Measurements from ENCODE around the gene NOD1. TPM values are rescaled to one million over a fixed set of nuclear protein-coding genes. Genes with fewer than 3 reads are reported as not detected.
"Not testable (repeated sequence)": the region's sequence is repeated elsewhere in the genome, so short reads cannot be mapped to it uniquely, and the experiment has no call there.

The NOD1 gene
- total RNA-seq, 1 donor from 2014 or later = 13.0 TPM

GRCh38 chr7:30514776-30515175 is 36.2 kb upstream of the NOD1 start:
- no peak overlapping the region for H3K27ac ChIP-seq (ENCODE audit: low read depth, low read length)
- H3K4me1 ChIP-seq (ENCODE audit: control insufficient read depth in 3 of 3, insufficient read depth in 3 of 3, low read length in 3 of 3) = no peaks in the 10 kb centered on the region
- no peaks in the 10 kb centered on the region for H3K36me3 ChIP-seq (ENCODE audit: control insufficient read depth in 3 of 3, insufficient read depth in 3 of 3, low read length in 3 of 3)
- no peak overlapping the region for H3K9ac ChIP-seq (ENCODE audit: low read depth in 1 of 3, low read length in 3 of 3)
- no peaks in the 10 kb centered on the region for H3K9me3 ChIP-seq (ENCODE audit: control insufficient read depth in 3 of 3, low read length in 3 of 3)
- no peak overlapping the region for H3K4me3 ChIP-seq (ENCODE audit: low read length in 3 of 3)
- no peaks in the 10 kb centered on the region for H3K27me3 ChIP-seq (ENCODE audit: control insufficient read depth in 3 of 3, insufficient read depth in 3 of 3, low read length in 3 of 3)

DNA sequence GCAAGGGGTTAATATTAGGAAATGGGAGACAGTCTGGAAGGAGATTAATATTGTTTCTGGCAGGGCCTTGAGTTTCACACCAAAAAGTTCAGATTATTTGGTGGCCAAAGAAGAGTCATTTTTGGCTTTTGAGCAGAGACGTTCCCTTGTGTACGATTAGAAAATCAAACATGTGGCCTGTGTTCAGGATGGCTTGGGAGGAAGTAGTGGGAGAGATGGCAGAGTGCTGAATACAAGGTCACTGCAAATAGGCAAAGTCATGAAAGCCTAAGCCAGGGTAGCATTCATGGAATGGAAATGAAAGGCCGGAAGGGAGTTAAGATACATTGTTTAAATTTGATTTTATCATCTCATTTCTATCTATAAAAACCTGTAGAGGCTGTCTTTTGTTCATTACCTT is 35.6 kb upstream of the NOD1 start:
- Histone ChIP-seq H3K4me3 (ENCODE audit: low read length in 3 of 3) (no peak overlapping the region), H3K9me3 (ENCODE audit: control insufficient read depth in 3 of 3, low read length in 3 of 3) (no peaks in the 10 kb centered on the region), H3K9ac (ENCODE audit: low read depth in 1 of 3, low read length in 3 of 3) (no peak overlapping the region), H3K27ac (ENCODE audit: low read depth, low read length) (no peak overlapping the region), H3K4me1 (ENCODE audit: control insufficient read depth in 3 of 3, insufficient read depth in 3 of 3, low read length in 3 of 3) (no peaks in the 10 kb centered on the region), H3K36me3 (ENCODE audit: control insufficient read depth in 3 of 3, insufficient read depth in 3 of 3, low read length in 3 of 3) (no peaks in the 10 kb centered on the region), H3K27me3 (ENCODE audit: control insufficient read depth in 3 of 3, insufficient read depth in 3 of 3, low read length in 3 of 3) (no peaks in the 10 kb centered on the region)

DNA sequence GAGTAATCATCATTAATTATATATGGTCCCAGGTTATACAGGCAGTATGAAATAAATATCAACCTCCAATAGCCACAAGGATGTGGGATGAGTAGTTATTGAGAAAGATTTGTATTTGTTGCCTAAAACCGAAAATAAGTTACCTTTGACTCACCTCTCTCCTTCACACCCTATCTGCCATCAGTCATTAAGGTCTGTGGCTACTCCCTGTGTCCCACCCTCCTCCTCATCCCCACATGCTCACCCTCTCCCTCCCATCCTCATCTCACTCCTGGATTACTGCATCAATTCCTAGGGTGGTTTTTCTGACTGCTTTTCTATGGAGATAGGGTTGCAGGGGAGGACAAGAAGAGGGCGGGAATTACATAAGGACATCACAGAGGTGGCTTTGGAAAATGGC is 35.2 kb upstream of the NOD1 start:
- Histone ChIP-seq H3K9ac (ENCODE audit: low read depth in 1 of 3, low read length in 3 of 3) (no peak overlapping the region), H3K27me3 (ENCODE audit: control insufficient read depth in 3 of 3, insufficient read depth in 3 of 3, low read length in 3 of 3) (no peaks in the 10 kb centered on the region), H3K4me1 (ENCODE audit: control insufficient read depth in 3 of 3, insufficient read depth in 3 of 3, low read length in 3 of 3) (no peaks in the 10 kb centered on the region), H3K4me3 (ENCODE audit: low read length in 3 of 3) (no peak overlapping the region), H3K27ac (ENCODE audit: low read depth, low read length) (no peak overlapping the region), H3K9me3 (ENCODE audit: control insufficient read depth in 3 of 3, low read length in 3 of 3) (no peaks in the 10 kb centered on the region), H3K36me3 (ENCODE audit: control insufficient read depth in 3 of 3, insufficient read depth in 3 of 3, low read length in 3 of 3) (no peaks in the 10 kb centered on the region)

- no peaks in the 10 kb centered on the region for H3K36me3 ChIP-seq (ENCODE audit: control insufficient read depth in 3 of 3, insufficient read depth in 3 of 3, low read length in 3 of 3)
- no peak overlapping the region for H3K9ac ChIP-seq (ENCODE audit: low read depth in 1 of 3, low read length in 3 of 3)
- H3K27me3 ChIP-seq (ENCODE audit: control insufficient read depth in 3 of 3, insufficient read depth in 3 of 3, low read length in 3 of 3) = no peaks in the 10 kb centered on the region
- no peak overlapping the region for H3K27ac ChIP-seq (ENCODE audit: low read depth, low read length)
- no peaks in the 10 kb centered on the region for H3K9me3 ChIP-seq (ENCODE audit: control insufficient read depth in 3 of 3, low read length in 3 of 3)
- H3K4me1 ChIP-seq (ENCODE audit: control insufficient read depth in 3 of 3, insufficient read depth in 3 of 3, low read length in 3 of 3) = no peaks in the 10 kb centered on the region
- no peak overlapping the region for H3K4me3 ChIP-seq (ENCODE audit: low read length in 3 of 3)
Observed at GRCh38 chr7:30511973-30512662, 33.5 kb upstream of the NOD1 start.

GRCh38 chr7:30511494-30511893 is 32.9 kb upstream of the NOD1 start:
- Histone ChIP-seq H3K9ac (ENCODE audit: low read depth in 1 of 3, low read length in 3 of 3) (no peak overlapping the region), H3K4me3 (ENCODE audit: low read length in 3 of 3) (no peak overlapping the region), H3K36me3 (ENCODE audit: control insufficient read depth in 3 of 3, insufficient read depth in 3 of 3, low read length in 3 of 3) (no peaks in the 10 kb centered on the region), H3K9me3 (ENCODE audit: control insufficient read depth in 3 of 3, low read length in 3 of 3) (no peaks in the 10 kb centered on the region), H3K4me1 (ENCODE audit: control insufficient read depth in 3 of 3, insufficient read depth in 3 of 3, low read length in 3 of 3) (no peaks in the 10 kb centered on the region), H3K27me3 (ENCODE audit: control insufficient read depth in 3 of 3, insufficient read depth in 3 of 3, low read length in 3 of 3) (no peaks in the 10 kb centered on the region), H3K27ac (ENCODE audit: low read depth, low read length) (no peak overlapping the region)

GRCh38 chr7:30510124-30511075 is 31.8 kb upstream of the NOD1 start:
- no peaks in the 10 kb centered on the region for H3K36me3 ChIP-seq (ENCODE audit: control insufficient read depth in 3 of 3, insufficient read depth in 3 of 3, low read length in 3 of 3)
- H3K27ac ChIP-seq (ENCODE audit: low read depth, low read length) = no peak overlapping the region
- no peaks in the 10 kb centered on the region for H3K9me3 ChIP-seq (ENCODE audit: control insufficient read depth in 3 of 3, low read length in 3 of 3)
- H3K27me3 ChIP-seq (ENCODE audit: control insufficient read depth in 3 of 3, insufficient read depth in 3 of 3, low read length in 3 of 3) = no peaks in the 10 kb centered on the region
- no peak overlapping the region for H3K9ac ChIP-seq (ENCODE audit: low read depth in 1 of 3, low read length in 3 of 3)
- H3K4me1 ChIP-seq (ENCODE audit: control insufficient read depth in 3 of 3, insufficient read depth in 3 of 3, low read length in 3 of 3) = peaks cover 0 to 4% (median 3%) of the 10 kb centered on the region in 3 donors
- no peak overlapping the region for H3K4me3 ChIP-seq (ENCODE audit: low read length in 3 of 3)

DNA sequence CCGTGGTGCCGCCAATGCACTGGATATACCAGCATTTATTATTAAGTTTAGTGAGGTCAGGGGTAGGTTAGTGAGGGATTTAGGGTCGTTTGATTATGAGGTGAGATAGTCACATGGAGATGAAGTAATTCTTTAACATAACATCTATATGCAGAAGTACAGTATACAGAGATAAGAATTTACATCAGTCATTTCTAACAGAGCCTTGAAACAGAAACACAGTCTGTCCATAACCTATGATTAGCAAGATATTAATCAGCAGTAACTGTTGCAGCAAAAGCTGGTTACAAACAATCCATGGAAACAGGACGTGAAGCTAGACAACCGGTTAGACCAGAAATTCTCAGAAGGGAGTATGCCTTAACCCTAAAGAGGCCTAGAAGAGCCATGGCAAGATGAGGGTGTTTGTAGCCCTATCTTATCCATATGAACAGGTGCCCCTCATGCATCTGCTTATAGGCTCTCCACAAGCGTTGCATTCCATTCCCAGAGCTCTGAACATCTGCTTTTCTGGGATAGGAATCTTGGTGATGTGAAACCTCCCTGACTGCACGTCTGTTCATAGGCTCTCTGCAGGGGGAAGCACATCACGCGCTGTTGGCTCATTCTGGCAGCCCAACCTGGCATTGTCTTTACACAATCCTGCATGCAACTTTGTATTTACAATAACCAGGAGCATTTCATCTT is 30.7 kb upstream of the NOD1 start:
- H3K9ac ChIP-seq (ENCODE audit: low read depth in 1 of 3, low read length in 3 of 3); H3K9me3 ChIP-seq (ENCODE audit: control insufficient read depth in 3 of 3, low read length in 3 of 3); H3K27me3 ChIP-seq (ENCODE audit: control insufficient read depth in 3 of 3, insufficient read depth in 3 of 3, low read length in 3 of 3); H3K27ac ChIP-seq (ENCODE audit: low read depth, low read length); H3K36me3 ChIP-seq (ENCODE audit: control insufficient read depth in 3 of 3, insufficient read depth in 3 of 3, low read length in 3 of 3); H3K4me3 ChIP-seq (ENCODE audit: low read length in 3 of 3); H3K4me1 ChIP-seq (ENCODE audit: control insufficient read depth in 3 of 3, insufficient read depth in 3 of 3, low read length in 3 of 3): not testable (repeated sequence)

- not testable (repeated sequence) for H3K36me3 ChIP-seq (ENCODE audit: control insufficient read depth in 3 of 3, insufficient read depth in 3 of 3, low read length in 3 of 3); H3K27ac ChIP-seq (ENCODE audit: low read depth, low read length); H3K27me3 ChIP-seq (ENCODE audit: control insufficient read depth in 3 of 3, insufficient read depth in 3 of 3, low read length in 3 of 3); H3K9me3 ChIP-seq (ENCODE audit: control insufficient read depth in 3 of 3, low read length in 3 of 3); H3K4me3 ChIP-seq (ENCODE audit: low read length in 3 of 3); H3K9ac ChIP-seq (ENCODE audit: low read depth in 1 of 3, low read length in 3 of 3)
- peaks cover 15 to 22% (median 19%) of the 10 kb centered on the region in 3 donors for H3K4me1 ChIP-seq (ENCODE audit: control insufficient read depth in 3 of 3, insufficient read depth in 3 of 3, low read length in 3 of 3)
Observed at GRCh38 chr7:30507346-30507900, 28.8 kb upstream of the NOD1 start.

DNA sequence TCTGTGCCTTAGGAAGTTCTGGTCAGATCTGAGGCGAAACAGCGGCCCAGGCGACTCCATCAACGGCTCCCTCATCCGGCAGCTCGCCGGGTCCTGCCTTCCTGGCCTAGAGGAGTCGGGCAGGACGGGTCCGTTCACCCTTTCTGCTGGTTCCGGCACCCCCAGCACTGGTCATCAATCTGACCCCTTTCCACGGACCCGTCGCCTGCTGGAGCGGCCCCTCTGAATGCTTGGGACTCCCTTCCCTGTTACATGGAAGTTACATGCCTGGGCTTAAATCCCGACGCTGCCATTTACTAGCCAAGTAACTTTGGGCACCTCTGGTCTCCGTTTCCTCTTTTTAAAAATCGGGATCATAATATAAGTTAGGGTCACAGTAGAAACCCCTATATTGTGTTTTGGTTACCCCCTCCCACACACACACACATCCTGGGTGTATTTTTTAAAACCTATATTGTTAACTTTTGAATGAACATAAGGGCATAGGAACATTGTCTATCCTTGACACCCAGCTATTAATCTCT is 26.7 kb upstream of the NOD1 start:
- peak overlapping the region; percentile 95 for H3K27ac ChIP-seq (ENCODE audit: low read depth, low read length)
- H3K4me3 ChIP-seq (ENCODE audit: low read length in 3 of 3) = peak overlapping the region; percentile 92 to 99 (median 93)
- peak overlapping the region; percentile 90 to 95 (median 94) for H3K9ac ChIP-seq (ENCODE audit: low read depth in 1 of 3, low read length in 3 of 3)
- H3K9me3 ChIP-seq (ENCODE audit: control insufficient read depth in 3 of 3, low read length in 3 of 3) = no peaks in the 10 kb centered on the region
- H3K4me1 ChIP-seq (ENCODE audit: control insufficient read depth in 3 of 3, insufficient read depth in 3 of 3, low read length in 3 of 3) = peaks cover 15 to 22% (median 19%) of the 10 kb centered on the region in 3 donors
- H3K36me3 ChIP-seq (ENCODE audit: control insufficient read depth in 3 of 3, insufficient read depth in 3 of 3, low read length in 3 of 3) = no peaks in the 10 kb centered on the region
- no peaks in the 10 kb centered on the region for H3K27me3 ChIP-seq (ENCODE audit: control insufficient read depth in 3 of 3, insufficient read depth in 3 of 3, low read length in 3 of 3)

Data from skeletal muscle tissue (tissue), 4 donors.